ENCODE data around the gene MORC4. TPM values are rescaled to one million over a fixed set of nuclear protein-coding genes. Genes with fewer than 3 reads are reported as not detected.

Gene MORC4
- total and polyA plus RNA-seq, 2 of the 4 experiments (the other 2 are of a cell fraction) = 17.5 to 34.2 TPM

GRCh38 chrX:106936246-106936645 is 63.8 kb downstream of the MORC4 start:
- no peaks in the 10 kb centered on the region for H3K9me3 ChIP-seq (ENCODE audit: control insufficient read depth, insufficient read depth, low read length)
- H3K23ac ChIP-seq (ENCODE audit: low read depth, low read length) = no peak overlapping the region
- H2AK5ac ChIP-seq (ENCODE audit: low read depth, low read length) = no peak overlapping the region
- H2AK9ac ChIP-seq (replicated peaks; ENCODE audit: low read depth, low read length, poor library complexity) = no peak overlapping the region
- no peaks in the 10 kb centered on the region; the same call in 1 of the 2 replicates for H4K20me1 ChIP-seq (ENCODE audit: insufficient read depth, low read length)
- no TSS peak for BruUV-seq (replicated peaks)
- no peak overlapping the region for H3K9ac ChIP-seq (ENCODE audit: low read depth, low read length)
- no peak overlapping the region for H3K4me3 ChIP-seq (ENCODE audit: insufficient read depth, low read depth, low read length)
- H2BK15ac ChIP-seq (ENCODE audit: low read depth, low read length) = no peak overlapping the region
- H3K27ac ChIP-seq (ENCODE audit: insufficient read depth, low read length) = no peak overlapping the region
- H3K4ac ChIP-seq (ENCODE audit: low read depth, low read length) = no peak overlapping the region
- no peak overlapping the region for H3K18ac ChIP-seq (ENCODE audit: low read depth, low read length)
- no peak overlapping the region for H2BK5ac ChIP-seq (ENCODE audit: low read depth, low read length, poor library complexity, severe bottlenecking)
- H3K27me3 ChIP-seq (ENCODE audit: control insufficient read depth, insufficient read depth, low read length) = peaks cover 6% of the 10 kb centered on the region; the same call in 1 of the 2 replicates
- peaks cover 10% of the 10 kb centered on the region for H3K4me1 ChIP-seq (ENCODE audit: control insufficient read depth, insufficient read depth, low read length)
- no CpG with 5 or more reads among the region's 1 CpG for WGBS, 2 experiments (ENCODE audit: extremely low coverage in 2 of 2, insufficient read length in 1 of 2)
- H3K14ac ChIP-seq (replicated peaks; ENCODE audit: low read depth, low read length) = no peak overlapping the region
- no peak overlapping the region for H3K56ac ChIP-seq (ENCODE audit: extremely low read depth, insufficient read depth, low read length)
- ChIA-PET POLR2A (ENCODE audit: unreplicated experiment) (no interaction called here), CTCF (no interaction called here)
- H4K5ac ChIP-seq (ENCODE audit: low read depth, low read length) = no peak overlapping the region
- peaks cover 7% of the 10 kb centered on the region; the same call in 1 of the 2 replicates for H3K9me1 ChIP-seq (ENCODE audit: insufficient read depth, low read length)
- no peak overlapping the region for H4K8ac ChIP-seq (ENCODE audit: low read depth in 2 of 2, low read length in 2 of 2)
- H2BK120ac ChIP-seq (ENCODE audit: low read depth, low read length) = no peak overlapping the region
- in situ Hi-C loops (cut with MboI; ENCODE audit: low sequenced_read_pairs) (no loop called here), dilution Hi-C loops (cut with HindIII; ENCODE audit: low sequenced_read_pairs, unreplicated experiment) (no loop called here), intact Hi-C loops (cut with micrococcal nuclease) (no loop called here)
- no peaks in the 10 kb centered on the region for H3K79me1 ChIP-seq (ENCODE audit: low read depth in 1 of 2, low read length in 2 of 2)
- no peak for TF ChIP-seq USF2 (IDR thresholded peaks at IDR 0.05; ENCODE audit: low read depth, low read length)
- TF ChIP-seq NFE2L2 (IDR thresholded peaks at IDR 0.05; ENCODE audit: low read depth, low read length) = no peak
- TF ChIP-seq CHD1 (IDR thresholded peaks at IDR 0.05; ENCODE audit: low read depth, low read length) = no peak
- TF ChIP-seq MAFK (IDR thresholded peaks at IDR 0.05; ENCODE audit: low read depth, low read length) = no peak
- no peak for TF ChIP-seq MXI1 (IDR thresholded peaks at IDR 0.05; ENCODE audit: borderline replicate concordance, low read depth, low read length)
- TF ChIP-seq POLR2A (IDR thresholded peaks at IDR 0.05; ENCODE audit: low read depth, low read length) = no peak
- TF ChIP-seq RFX5 (IDR thresholded peaks at IDR 0.05; ENCODE audit: low read depth, low read length) = no peak
- no peak for TF ChIP-seq CTCF (conservative IDR thresholded peaks at IDR 0.05; ENCODE audit: low read depth, low read length)
- TF ChIP-seq MAZ (IDR thresholded peaks at IDR 0.05; ENCODE audit: borderline replicate concordance, low read depth, low read length) = no peak
- no peak for TF ChIP-seq RCOR1 (IDR thresholded peaks at IDR 0.05; ENCODE audit: insufficient replicate concordance, low read length)
- no peak for TF ChIP-seq SMC3 (IDR thresholded peaks at IDR 0.05; ENCODE audit: low read depth, low read length)
- no peak overlapping the region for H3K4me2 ChIP-seq (ENCODE audit: low read depth, low read length)
- H2AFZ ChIP-seq (replicated peaks; ENCODE audit: low read length, poor library complexity) = no peak overlapping the region
- H3K36me3 ChIP-seq (ENCODE audit: control insufficient read depth, insufficient read depth, low read length) = peaks cover 1% of the 10 kb centered on the region; the same call in 1 of the 2 replicates
- ATAC-seq (ENCODE audit: low read depth) (no peak), DNase-seq (no peak)
- H4K91ac ChIP-seq (ENCODE audit: insufficient read depth, low read depth, low read length) = no peak overlapping the region
- H2BK20ac ChIP-seq (ENCODE audit: low read depth, low read length) = no peak overlapping the region
